CD14-positive monocyte (primary cell): ENCODE data around the gene ZNF423. TPM values are rescaled to one million over a fixed set of nuclear protein-coding genes. Genes with fewer than 3 reads are reported as not detected.

Experiments
- DNase-seq, 3 donors: peaks; one replicate each; pipeline ENCODE4 v3.0.0-alpha.2; 2011 to 2022
- H2AFZ ChIP-seq: 2 replicates; pipeline ENCODE4 v1.6.0; 2012; ENCODE audit warnings: mild to moderate bottlenecking, low read depth, low read length, inconsistent platforms; ENCODE audit not compliant: insufficient read depth, poor library complexity, severe bottlenecking
- H3K27ac ChIP-seq, 2 donors: 1 replicate in 1 of 2; 2 replicates in 1 of 2; pipeline ENCODE4 v1.5.1; 2012 to 2013; ENCODE audit warnings: low read length in 2 of 2, control low read depth in 1 of 2, inconsistent platforms in 1 of 2, low read depth in 1 of 2, mild to moderate bottlenecking in 1 of 2
- H3K27me3 ChIP-seq, 2 donors: one replicate each; pipeline versions ENCODE4 v1.6.0 to v1.6.1; 2011 to 2013; ENCODE audit warnings: low read length in 2 of 2; ENCODE audit not compliant: control insufficient read depth in 2 of 2, insufficient read depth in 2 of 2
- H3K36me3 ChIP-seq, 2 donors: replicated peaks in 1 of 2; 1 replicate in 1 of 2; 2 replicates in 1 of 2; pipeline versions ENCODE4 v1.5.1 to v1.6.1; 2012 to 2013; ENCODE audit warnings: low read length in 2 of 2, control low read depth in 1 of 2, inconsistent platforms in 1 of 2, mild to moderate bottlenecking in 1 of 2; ENCODE audit not compliant: insufficient read depth in 2 of 2, control insufficient read depth in 1 of 2
- H3K4me1 ChIP-seq, 2 donors: 1 replicate in 1 of 2; 2 replicates in 1 of 2; pipeline versions ENCODE4 v1.5.1 to v1.6.1; 2012 to 2013; ENCODE audit warnings: low read length in 2 of 2, control low read depth in 1 of 2, inconsistent platforms in 1 of 2, mild to moderate bottlenecking in 1 of 2, moderate library complexity in 1 of 2; ENCODE audit not compliant: insufficient read depth in 2 of 2, control insufficient read depth in 1 of 2
- H3K4me2 ChIP-seq: replicated peaks from 2 replicates; pipeline ENCODE3; 2012; ENCODE audit warnings: low read length, moderate library complexity, mild to moderate bottlenecking; ENCODE audit not compliant: poor library complexity, severe bottlenecking; ENCODE audit errors: extremely low read depth
- H3K4me3 ChIP-seq, 3 experiments: fragments of 200-600 bp in 1 of 3; sonication (generic) in 1 of 3; replicated peaks in 1 of 3; 1 replicate in 2 of 3; 2 replicates in 1 of 3; pipeline ENCODE4 v1.5.1; 2011 to 2013; ENCODE audit warnings: low read length in 3 of 3, mild to moderate bottlenecking in 3 of 3, control low read depth in 2 of 3, low read depth in 2 of 3, inconsistent platforms in 1 of 3, moderate library complexity in 1 of 3
- H3K79me2 ChIP-seq: 2 replicates; pipeline ENCODE4 v1.6.0; 2012; ENCODE audit warnings: mild to moderate bottlenecking, control low read depth, inconsistent platforms, low read length, moderate library complexity; ENCODE audit not compliant: insufficient read depth
- H3K9ac ChIP-seq: 2 replicates; pipeline ENCODE4 v1.6.0; 2017; ENCODE audit warnings: low read length, mild to moderate bottlenecking; ENCODE audit not compliant: insufficient read depth, poor library complexity, severe bottlenecking
- H3K9me3 ChIP-seq, 2 donors: replicated peaks in 1 of 2; 1 replicate in 1 of 2; 2 replicates in 1 of 2; pipeline versions ENCODE4 v1.5.1 to v1.6.1; 2012 to 2013; ENCODE audit warnings: low read length in 2 of 2, control low read depth in 1 of 2; ENCODE audit not compliant: control insufficient read depth in 1 of 2, insufficient read depth in 1 of 2
- H4K20me1 ChIP-seq: 2 replicates; pipeline ENCODE4 v1.6.0; 2012; ENCODE audit warnings: mild to moderate bottlenecking, low read length, control low read depth, moderate library complexity; ENCODE audit not compliant: insufficient read depth
- H3K27ac Mint-ChIP-seq, 7 donors: one replicate each; pipeline ENCODE4 v1.8.0; 2020; ENCODE audit warnings: mild to moderate bottlenecking in 7 of 7, mixed read lengths in 7 of 7, moderate library complexity in 6 of 7, inconsistent platforms in 2 of 7
- H3K27me3 Mint-ChIP-seq, 3 donors: one replicate each; pipeline ENCODE4 v1.8.0; 2021 to 2022; ENCODE audit warnings: low read depth in 3 of 3, mild to moderate bottlenecking in 3 of 3, mixed read lengths in 3 of 3, moderate library complexity in 3 of 3, inconsistent platforms in 1 of 3
- H3K36me3 Mint-ChIP-seq, 2 donors: one replicate each; pipeline ENCODE4 v1.8.0; 2020; ENCODE audit warnings: mixed read lengths in 2 of 2, inconsistent platforms in 1 of 2, mild to moderate bottlenecking in 1 of 2
- H3K4me1 Mint-ChIP-seq: one replicate; pipeline ENCODE4 v1.8.0; 2020; ENCODE audit warnings: mild to moderate bottlenecking, mixed read lengths
- H3K4me3 Mint-ChIP-seq, 2 donors: one replicate each; pipeline ENCODE4 v1.8.0; 2020; ENCODE audit warnings: mild to moderate bottlenecking in 2 of 2, mixed read lengths in 2 of 2, moderate library complexity in 1 of 2
- H3K9me3 Mint-ChIP-seq, 7 donors: one replicate each; pipeline ENCODE4 v1.8.0; 2020 to 2022; ENCODE audit warnings: mixed read lengths in 7 of 7, mild to moderate bottlenecking in 6 of 7, moderate library complexity in 6 of 7, inconsistent platforms in 2 of 7
- WGBS: methylation state at CpG from one replicate; pipeline ENCODE4 v1.1.5; 2013; ENCODE audit warnings: missing lambda C conversion rate; ENCODE audit not compliant: insufficient coverage; 5-methylcytosine and 5-hydroxymethylcytosine counted together
- intact Hi-C, 2 donors: fragments of 100-400 bp; cut with micrococcal nuclease; formaldehyde crosslinking; loops; one replicate each; pipeline versions ENCODE4 v1.15.0 to v1.15.1; 2023
- polyA plus RNA-seq, 3 donors: library from polyadenylated mRNA; depleted of rRNA in 1 of 3; unstranded in 2 of 3; stranded (reverse) in 1 of 3; fragments of 300-500 nt in 2 of 3; fragments of >200 nt in 1 of 3; fragmentation: Illumina TruSeq in 2 of 3; gene quantifications; 1 replicate in 2 of 3; 2 replicates in 1 of 3; pipeline ENCODE4 v1.2.3, GENCODE V29; 2012 to 2021
- TF ChIP-seq, protein P1 (sequence below): fragments of 200-600 bp; IDR thresholded peaks from one replicate; pipeline ENCODE4 v1.8.0; 2022; ENCODE audit warnings: antibody characterized with exemption, mild to moderate bottlenecking

ZNF423 gene
- polyA plus RNA-seq, 3 donors, result not detected

- H3K9me3 ChIP-seq, result no peaks in the 10 kb centered on the region
- 100% methylated on average over 1 of the region's 3 CpGs for WGBS
- peaks cover 0 to 3% (median 0%) of the 10 kb centered on the region in 7 donors for H3K9me3 Mint-ChIP-seq
- TF ChIP-seq, protein P1, sequence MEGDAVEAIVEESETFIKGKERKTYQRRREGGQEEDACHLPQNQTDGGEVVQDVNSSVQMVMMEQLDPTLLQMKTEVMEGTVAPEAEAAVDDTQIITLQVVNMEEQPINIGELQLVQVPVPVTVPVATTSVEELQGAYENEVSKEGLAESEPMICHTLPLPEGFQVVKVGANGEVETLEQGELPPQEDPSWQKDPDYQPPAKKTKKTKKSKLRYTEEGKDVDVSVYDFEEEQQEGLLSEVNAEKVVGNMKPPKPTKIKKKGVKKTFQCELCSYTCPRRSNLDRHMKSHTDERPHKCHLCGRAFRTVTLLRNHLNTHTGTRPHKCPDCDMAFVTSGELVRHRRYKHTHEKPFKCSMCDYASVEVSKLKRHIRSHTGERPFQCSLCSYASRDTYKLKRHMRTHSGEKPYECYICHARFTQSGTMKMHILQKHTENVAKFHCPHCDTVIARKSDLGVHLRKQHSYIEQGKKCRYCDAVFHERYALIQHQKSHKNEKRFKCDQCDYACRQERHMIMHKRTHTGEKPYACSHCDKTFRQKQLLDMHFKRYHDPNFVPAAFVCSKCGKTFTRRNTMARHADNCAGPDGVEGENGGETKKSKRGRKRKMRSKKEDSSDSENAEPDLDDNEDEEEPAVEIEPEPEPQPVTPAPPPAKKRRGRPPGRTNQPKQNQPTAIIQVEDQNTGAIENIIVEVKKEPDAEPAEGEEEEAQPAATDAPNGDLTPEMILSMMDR, result no peak
- DNase-seq, result no peak
- H3K9ac ChIP-seq, result no peak overlapping the region
- no peaks in the 10 kb centered on the region for H4K20me1 ChIP-seq
- intact Hi-C loops, result loop anchor here in 1 of 2 donors (10.0 kb wide), 1 partner anchor 97 kb away; no protein-coding TSS in a partner anchor
- H3K79me2 ChIP-seq, result no peaks in the 10 kb centered on the region
- peaks cover 0 to 2% (median 0%) of the 10 kb centered on the region in 3 donors for H3K27me3 Mint-ChIP-seq
- no peak overlapping the region for H3K27ac Mint-ChIP-seq
- H3K36me3 ChIP-seq, result no peaks in the 10 kb centered on the region
- no peaks in the 10 kb centered on the region for H3K36me3 Mint-ChIP-seq
- no peak overlapping the region for H3K27ac ChIP-seq
- H3K4me3 ChIP-seq, result no peak overlapping the region
- H3K27me3 ChIP-seq, result no peaks in the 10 kb centered on the region
- peaks cover 12% of the 10 kb centered on the region for H3K4me1 Mint-ChIP-seq
- H3K4me2 ChIP-seq, result no peak overlapping the region
- no peak overlapping the region for H2AFZ ChIP-seq
- peaks cover 6 to 10% of the 10 kb centered on the region in 2 donors for H3K4me1 ChIP-seq
- no peak overlapping the region for H3K4me3 Mint-ChIP-seq
These were observed 357.6 kb downstream of the ZNF423 start for GRCh38 chr16:49498264-49498663.

DNA sequence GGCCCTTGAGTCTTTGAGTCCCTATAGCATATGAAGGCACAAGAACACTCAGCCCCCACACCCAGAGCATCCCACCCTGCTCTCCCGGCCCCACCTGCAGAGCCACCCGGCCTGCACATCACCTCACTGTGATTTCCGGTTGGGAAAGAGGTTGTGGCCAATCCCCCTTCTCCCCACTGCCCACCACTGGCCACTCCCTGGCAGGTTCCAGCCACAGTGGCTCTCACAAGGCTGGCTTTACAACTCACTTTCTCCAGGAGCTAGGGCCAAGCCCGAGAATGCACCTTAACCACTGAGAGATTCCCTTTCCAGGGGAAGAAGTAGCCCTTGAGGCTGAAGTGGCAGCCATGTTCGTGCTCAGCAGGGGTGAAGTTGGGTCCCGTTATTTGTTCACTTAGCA is 358.4 kb downstream of the ZNF423 start:
- H3K27ac Mint-ChIP-seq, result no peak overlapping the region
- no peaks in the 10 kb centered on the region for H3K36me3 Mint-ChIP-seq
- no peak overlapping the region for H3K4me3 Mint-ChIP-seq
- no peak overlapping the region for H3K4me2 ChIP-seq
- no peaks in the 10 kb centered on the region for H3K27me3 ChIP-seq
- no peak overlapping the region for H3K9ac ChIP-seq
- no peaks in the 10 kb centered on the region for H3K79me2 ChIP-seq
- no peaks in the 10 kb centered on the region for H4K20me1 ChIP-seq
- no peak for DNase-seq
- H3K27me3 Mint-ChIP-seq, result peaks cover 0 to 7% (median 0%) of the 10 kb centered on the region in 3 donors
- peaks cover 0 to 5% (median 0%) of the 10 kb centered on the region in 7 donors for H3K9me3 Mint-ChIP-seq
- TF ChIP-seq, protein P1, result no peak
- 97% methylated on average over 5 of the region's 6 CpGs for WGBS
- peaks cover 0 to 3% of the 10 kb centered on the region in 2 donors for H3K4me1 ChIP-seq
- H3K36me3 ChIP-seq, result no peaks in the 10 kb centered on the region
- no peak overlapping the region for H3K4me3 ChIP-seq
- intact Hi-C loops, result loop anchor here in 1 of 2 donors (10.0 kb wide), 1 partner anchor 97 kb away; no protein-coding TSS in a partner anchor
- H3K4me1 Mint-ChIP-seq, result peaks cover 5% of the 10 kb centered on the region
- H3K9me3 ChIP-seq, result no peaks in the 10 kb centered on the region
- no peak overlapping the region for H3K27ac ChIP-seq
- H2AFZ ChIP-seq, result no peak overlapping the region
